Measurements from ENCODE around the gene CRIM1. TPM values are rescaled to one million over a fixed set of nuclear protein-coding genes. Genes with fewer than 3 reads are reported as not detected.

Gene CRIM1
- total and polyA plus RNA-seq, 7 experiments from 2014 or later: 0.10 to 7.1 (median 0.92) TPM

- ATAC-seq (no peak), DNase-seq (no peak)
- Histone ChIP-seq H3K9me3 (ENCODE audit: control insufficient read depth in 2 of 3, low read length in 3 of 3) (no peaks in the 10 kb centered on the region), H3K27me3 (ENCODE audit: control insufficient read depth in 2 of 2, insufficient read depth in 2 of 2, low read length in 2 of 2) (no peaks in the 10 kb centered on the region), H3K27ac (ENCODE audit: low read depth, low read length) (no peak overlapping the region), H3K36me3 (ENCODE audit: control insufficient read depth in 2 of 3, insufficient read depth in 3 of 3, low read length in 3 of 3) (peaks cover 0 to 3% (median 0%) of the 10 kb centered on the region in 3 experiments), H3K4me3 (ENCODE audit: low read length) (no peak overlapping the region), H3K4me1 (ENCODE audit: control insufficient read depth in 2 of 2, insufficient read depth in 2 of 2, low read length in 2 of 2) (peaks cover 0 to 4% of the 10 kb centered on the region in 2 donors)
- no peaks in the 10 kb centered on the region for H3K27me3 Mint-ChIP-seq
- ChIA-PET CTCF (no interaction called here), POLR2A (no interaction called here)
- H3K36me3 Mint-ChIP-seq: peaks cover 5 to 27% (median 16%) of the 10 kb centered on the region in 5 donors
- no peak overlapping the region for H3K4me3 Mint-ChIP-seq
- H3K9me3 Mint-ChIP-seq: no peaks in the 10 kb centered on the region
- peaks cover 5 to 22% (median 18%) of the 10 kb centered on the region in 7 donors for H3K4me1 Mint-ChIP-seq
- intact Hi-C loops (cut with micrococcal nuclease): no loop called here
- no peak overlapping the region for H3K27ac Mint-ChIP-seq
Observed at GRCh38 chr2:36545871-36546416, 190.4 kb downstream of the CRIM1 start.

DNA sequence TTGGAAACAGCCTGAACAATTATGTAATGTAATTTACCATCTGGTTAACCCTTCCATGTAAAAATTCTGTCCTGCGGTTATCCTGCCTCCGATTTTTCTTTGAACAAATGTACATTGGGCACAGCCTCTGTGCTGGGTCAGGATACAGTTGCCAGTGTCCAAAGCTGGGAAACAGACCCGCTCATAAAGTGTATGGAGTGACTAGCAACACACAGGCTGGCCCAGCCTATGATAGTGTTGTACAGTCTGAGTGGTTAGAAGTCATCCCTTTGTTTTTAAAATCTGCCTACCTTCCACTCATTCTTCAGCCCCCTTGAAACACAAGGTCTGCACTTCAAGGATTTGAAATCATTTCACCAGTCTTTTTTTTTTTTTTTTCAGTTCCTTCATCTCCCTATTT is 192.3 kb downstream of the CRIM1 start:
- intact Hi-C loops (cut with micrococcal nuclease): no loop called here
- H3K9me3 Mint-ChIP-seq: no peaks in the 10 kb centered on the region
- H3K4me1 Mint-ChIP-seq: peaks cover 5 to 22% (median 18%) of the 10 kb centered on the region in 7 donors
- POLR2A ChIA-PET: no interaction called here
- no peaks in the 10 kb centered on the region for H3K9me3 ChIP-seq (ENCODE audit: control insufficient read depth in 2 of 3, low read length in 3 of 3)
- H3K27ac ChIP-seq (ENCODE audit: low read depth, low read length): no peak overlapping the region
- CTCF ChIA-PET: interaction anchor here (0.6 kb wide), 1 partner anchor 953 kb away, joined by 4 read pairs; no protein-coding TSS in a partner anchor
- H3K4me1 ChIP-seq (ENCODE audit: control insufficient read depth in 2 of 2, insufficient read depth in 2 of 2, low read length in 2 of 2): peaks cover 0 to 4% of the 10 kb centered on the region in 2 donors
- no peak overlapping the region for H3K4me3 ChIP-seq (ENCODE audit: low read length)
- DNase-seq (no peak), ATAC-seq (no peak)
- no peaks in the 10 kb centered on the region for H3K27me3 ChIP-seq (ENCODE audit: control insufficient read depth in 2 of 2, insufficient read depth in 2 of 2, low read length in 2 of 2)
- H3K4me3 Mint-ChIP-seq: no peak overlapping the region
- peaks cover 0 to 8% (median 5%) of the 10 kb centered on the region in 3 experiments for H3K36me3 ChIP-seq (ENCODE audit: control insufficient read depth in 2 of 3, insufficient read depth in 3 of 3, low read length in 3 of 3)
- H3K36me3 Mint-ChIP-seq: peaks cover 5 to 45% (median 33%) of the 10 kb centered on the region in 5 donors
- no peak overlapping the region for H3K27ac Mint-ChIP-seq
- no peaks in the 10 kb centered on the region for H3K27me3 Mint-ChIP-seq

- DNase-seq (peak in 6 of 9 donors; percentile 19 to 54 (median 36)), ATAC-seq (peak; percentile 63)
- Histone ChIP-seq H3K27me3 (ENCODE audit: control insufficient read depth in 2 of 2, insufficient read depth in 2 of 2, low read length in 2 of 2) (no peaks in the 10 kb centered on the region), H3K4me3 (ENCODE audit: low read length) (no peak overlapping the region), H3K9me3 (ENCODE audit: control insufficient read depth in 2 of 3, low read length in 3 of 3) (no peaks in the 10 kb centered on the region), H3K4me1 (ENCODE audit: control insufficient read depth in 2 of 2, insufficient read depth in 2 of 2, low read length in 2 of 2) (peaks cover 0 to 4% of the 10 kb centered on the region in 2 donors), H3K36me3 (ENCODE audit: control insufficient read depth in 2 of 3, insufficient read depth in 3 of 3, low read length in 3 of 3) (peaks cover 0 to 8% (median 5%) of the 10 kb centered on the region in 3 experiments), H3K27ac (ENCODE audit: low read depth, low read length) (peak overlapping the region; percentile 41)
- peak overlapping the region in 8 of 9 donors; percentile 1 to 84 (median 72) for H3K27ac Mint-ChIP-seq
- CTCF ChIA-PET: no interaction called here
- H3K9me3 Mint-ChIP-seq: no peaks in the 10 kb centered on the region
- H3K36me3 Mint-ChIP-seq: peaks cover 9 to 55% (median 39%) of the 10 kb centered on the region in 5 donors
- peaks cover 6 to 22% (median 18%) of the 10 kb centered on the region in 7 donors for H3K4me1 Mint-ChIP-seq
- intact Hi-C loops (cut with micrococcal nuclease): no loop called here
- peak overlapping the region; percentile 33 to 69 (median 52) for H3K4me3 Mint-ChIP-seq
- POLR2A ChIA-PET: no interaction called here
- H3K27me3 Mint-ChIP-seq: no peaks in the 10 kb centered on the region
Observed at GRCh38 chr2:36549165-36549574, 193.6 kb downstream of the CRIM1 start.

- peaks cover 0 to 10% (median 5%) of the 10 kb centered on the region in 3 experiments for H3K36me3 ChIP-seq (ENCODE audit: control insufficient read depth in 2 of 3, insufficient read depth in 3 of 3, low read length in 3 of 3)
- Mint-ChIP-seq H3K4me1 (peaks cover 6 to 22% (median 18%) of the 10 kb centered on the region in 7 donors), H3K4me3 (peak overlapping the region in 6 of 10 donors; percentile 14 to 69 (median 30))
Observed at GRCh38 chr2:36550006-36550405, 194.4 kb downstream of the CRIM1 start.

GRCh38 chr2:36553683-36554082 is 198.1 kb downstream of the CRIM1 start:
- POLR2A ChIA-PET: no interaction called here
- no peaks in the 10 kb centered on the region for H3K9me3 Mint-ChIP-seq
- H3K27me3 Mint-ChIP-seq: no peaks in the 10 kb centered on the region
- DNase-seq (no peak), ATAC-seq (peak; percentile 55)
- Histone ChIP-seq H3K4me3 (ENCODE audit: low read length) (no peak overlapping the region), H3K27me3 (ENCODE audit: control insufficient read depth in 2 of 2, insufficient read depth in 2 of 2, low read length in 2 of 2) (no peaks in the 10 kb centered on the region), H3K4me1 (ENCODE audit: control insufficient read depth in 2 of 2, insufficient read depth in 2 of 2, low read length in 2 of 2) (peaks cover 0 to 4% of the 10 kb centered on the region in 2 donors), H3K27ac (ENCODE audit: low read depth, low read length) (no peak overlapping the region), H3K36me3 (ENCODE audit: control insufficient read depth in 2 of 3, insufficient read depth in 3 of 3, low read length in 3 of 3) (peaks cover 0 to 10% (median 5%) of the 10 kb centered on the region in 3 experiments), H3K9me3 (ENCODE audit: control insufficient read depth in 2 of 3, low read length in 3 of 3) (no peaks in the 10 kb centered on the region)
- CTCF ChIA-PET: no interaction called here
- peaks cover 6 to 16% (median 14%) of the 10 kb centered on the region in 7 donors for H3K4me1 Mint-ChIP-seq
- H3K27ac Mint-ChIP-seq: peak overlapping the region in 1 of 9 donors; percentile 32
- intact Hi-C loops (cut with micrococcal nuclease): no loop called here
- peaks cover 12 to 61% (median 37%) of the 10 kb centered on the region in 5 donors for H3K36me3 Mint-ChIP-seq
- H3K4me3 Mint-ChIP-seq: no peak overlapping the region

More at GRCh38 chr2:36550006-36550405, 194.4 kb downstream of the CRIM1 start:
- ChIA-PET CTCF (no interaction called here), POLR2A (interaction anchor here (0.6 kb wide), 1 partner anchor 9 kb away, joined by 3 read pairs; no protein-coding TSS in a partner anchor)
- no peak for DNase-seq
- no peaks in the 10 kb centered on the region for H3K9me3 ChIP-seq (ENCODE audit: control insufficient read depth in 2 of 3, low read length in 3 of 3)
- Mint-ChIP-seq H3K27me3 (no peaks in the 10 kb centered on the region), H3K9me3 (no peaks in the 10 kb centered on the region), H3K27ac (peak overlapping the region in 3 of 9 donors; percentile 3 to 78 (median 20)), H3K36me3 (peaks cover 11 to 54% (median 39%) of the 10 kb centered on the region in 5 donors)
- H3K4me3 ChIP-seq (ENCODE audit: low read length): no peak overlapping the region
- no peak overlapping the region for H3K27ac ChIP-seq (ENCODE audit: low read depth, low read length)
- ATAC-seq: no peak
- intact Hi-C loops (cut with micrococcal nuclease): no loop called here
- H3K4me1 ChIP-seq (ENCODE audit: control insufficient read depth in 2 of 2, insufficient read depth in 2 of 2, low read length in 2 of 2): peaks cover 0 to 4% of the 10 kb centered on the region in 2 donors
- no peaks in the 10 kb centered on the region for H3K27me3 ChIP-seq (ENCODE audit: control insufficient read depth in 2 of 2, insufficient read depth in 2 of 2, low read length in 2 of 2)

DNA sequence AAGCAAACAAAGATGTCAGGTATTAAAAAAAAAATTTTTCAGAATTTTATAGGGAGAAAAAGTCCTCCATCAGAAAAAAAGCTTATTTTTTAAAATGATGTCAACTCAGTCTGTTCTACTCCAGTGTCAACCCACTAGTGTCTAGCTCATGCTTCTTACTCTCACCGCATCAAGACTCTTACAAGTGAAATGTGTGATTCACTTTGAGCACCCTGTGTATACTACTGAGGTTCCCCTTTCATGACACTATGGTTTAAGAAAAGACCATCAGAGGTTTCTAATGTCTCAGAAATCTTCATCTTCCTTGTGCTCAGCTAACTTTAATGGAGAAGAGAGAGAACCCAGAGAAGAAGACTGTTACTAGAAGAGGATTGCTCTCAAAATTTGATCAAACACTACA is 199.0 kb downstream of the CRIM1 start:
- Histone ChIP-seq H3K9me3 (ENCODE audit: control insufficient read depth in 2 of 3, low read length in 3 of 3) (no peaks in the 10 kb centered on the region), H3K4me3 (ENCODE audit: low read length) (no peak overlapping the region), H3K27ac (ENCODE audit: low read depth, low read length) (no peak overlapping the region), H3K36me3 (ENCODE audit: control insufficient read depth in 2 of 3, insufficient read depth in 3 of 3, low read length in 3 of 3) (peaks cover 0 to 14% (median 5%) of the 10 kb centered on the region in 3 experiments), H3K4me1 (ENCODE audit: control insufficient read depth in 2 of 2, insufficient read depth in 2 of 2, low read length in 2 of 2) (peaks cover 0 to 4% of the 10 kb centered on the region in 2 donors), H3K27me3 (ENCODE audit: control insufficient read depth in 2 of 2, insufficient read depth in 2 of 2, low read length in 2 of 2) (no peaks in the 10 kb centered on the region)
- ChIA-PET CTCF (no interaction called here), POLR2A (no interaction called here)
- H3K27ac Mint-ChIP-seq: no peak overlapping the region
- no peaks in the 10 kb centered on the region for H3K27me3 Mint-ChIP-seq
- DNase-seq: no peak
- peaks cover 0 to 7% (median 6%) of the 10 kb centered on the region in 7 donors for H3K4me1 Mint-ChIP-seq
- no peaks in the 10 kb centered on the region for H3K9me3 Mint-ChIP-seq
- no peak overlapping the region for H3K4me3 Mint-ChIP-seq
- ATAC-seq: peak; percentile 54
- H3K36me3 Mint-ChIP-seq: peaks cover 12 to 66% (median 42%) of the 10 kb centered on the region in 5 donors
- intact Hi-C loops (cut with micrococcal nuclease): no loop called here

GRCh38 chr2:36555789-36556188 is 200.2 kb downstream of the CRIM1 start:
- no peak overlapping the region for H3K4me3 ChIP-seq (ENCODE audit: low read length)
- no peaks in the 10 kb centered on the region for H3K27me3 ChIP-seq (ENCODE audit: control insufficient read depth in 2 of 2, insufficient read depth in 2 of 2, low read length in 2 of 2)
- DNase-seq: no peak
- ChIA-PET CTCF (no interaction called here), POLR2A (no interaction called here)
- H3K4me3 Mint-ChIP-seq: no peak overlapping the region
- H3K9me3 Mint-ChIP-seq: no peaks in the 10 kb centered on the region
- peaks cover 0 to 17% (median 5%) of the 10 kb centered on the region in 3 experiments for H3K36me3 ChIP-seq (ENCODE audit: control insufficient read depth in 2 of 3, insufficient read depth in 3 of 3, low read length in 3 of 3)
- intact Hi-C loops (cut with micrococcal nuclease): no loop called here
- no peak overlapping the region for H3K27ac ChIP-seq (ENCODE audit: low read depth, low read length)
- no peaks in the 10 kb centered on the region for H3K9me3 ChIP-seq (ENCODE audit: control insufficient read depth in 2 of 3, low read length in 3 of 3)
- no peaks in the 10 kb centered on the region for H3K4me1 ChIP-seq (ENCODE audit: control insufficient read depth in 2 of 2, insufficient read depth in 2 of 2, low read length in 2 of 2)
- H3K27ac Mint-ChIP-seq: no peak overlapping the region
- H3K4me1 Mint-ChIP-seq: peaks cover 0 to 2% (median 0%) of the 10 kb centered on the region in 7 donors
- peaks cover 8 to 74% (median 43%) of the 10 kb centered on the region in 5 donors for H3K36me3 Mint-ChIP-seq
- no peak for ATAC-seq
- no peaks in the 10 kb centered on the region for H3K27me3 Mint-ChIP-seq

All from naive thymus-derived CD4-positive, alpha-beta T cell (primary cell).